Esophagus squamous epithelium (tissue), 4 donors: ENCODE results near the gene CD2.
A peak's percentile ranks its signal among the peaks of the same experiment; 100 is the strongest.

Experiments
- CTCF ChIP-seq, 6 experiments: fragments of 450-650 bp in 4 of 6; fragments of 200-600 bp in 2 of 6; sonication (generic) in 2 of 6; IDR thresholded peaks; one replicate each; pipeline ENCODE4 v1.5.1; 2016 to 2019; ENCODE audit warnings: antibody characterized with exemption in 6 of 6, mild to moderate bottlenecking in 4 of 6, moderate library complexity in 4 of 6
- POLR2A ChIP-seq, 4 donors: fragments of 450-650 bp; IDR thresholded peaks; one replicate each; pipeline ENCODE4 v1.6.1; 2017; ENCODE audit warnings: antibody characterized with exemption in 4 of 4, mild to moderate bottlenecking in 4 of 4, moderate library complexity in 3 of 4

GRCh38 chr1:116817582-116818064 is 63.4 kb downstream of the CD2 start:
- TF ChIP-seq POLR2A (IDR thresholded peaks at IDR 0.05) (no peak), CTCF (IDR thresholded peaks at IDR 0.05) (peak; percentile 19 to 78 (median 54))
